ENCODE measurements around the gene TPSD1.
"Not testable (repeated sequence)": the region's sequence is repeated elsewhere in the genome, so short reads cannot be mapped to it uniquely, and the experiment has no call there.

The TPSD1 gene

GRCh38 chr16:1281517-1281916 lies 25.6 kb downstream of the TPSD1 start:
- DNase-seq (ENCODE audit: low read depth in 2 of 2), result no peak

- DNase-seq (ENCODE audit: low read depth in 2 of 2), result no peak
Measured at GRCh38 chr16:1282324-1282973, 26.6 kb downstream of the TPSD1 start.

- no peak for DNase-seq (ENCODE audit: low read depth in 2 of 2)
Measured at GRCh38 chr16:1283296-1283695, 27.4 kb downstream of the TPSD1 start.

GRCh38 chr16:1283996-1284616 lies 28.2 kb downstream of the TPSD1 start:
- no peak for DNase-seq (ENCODE audit: low read depth in 2 of 2)

DNA sequence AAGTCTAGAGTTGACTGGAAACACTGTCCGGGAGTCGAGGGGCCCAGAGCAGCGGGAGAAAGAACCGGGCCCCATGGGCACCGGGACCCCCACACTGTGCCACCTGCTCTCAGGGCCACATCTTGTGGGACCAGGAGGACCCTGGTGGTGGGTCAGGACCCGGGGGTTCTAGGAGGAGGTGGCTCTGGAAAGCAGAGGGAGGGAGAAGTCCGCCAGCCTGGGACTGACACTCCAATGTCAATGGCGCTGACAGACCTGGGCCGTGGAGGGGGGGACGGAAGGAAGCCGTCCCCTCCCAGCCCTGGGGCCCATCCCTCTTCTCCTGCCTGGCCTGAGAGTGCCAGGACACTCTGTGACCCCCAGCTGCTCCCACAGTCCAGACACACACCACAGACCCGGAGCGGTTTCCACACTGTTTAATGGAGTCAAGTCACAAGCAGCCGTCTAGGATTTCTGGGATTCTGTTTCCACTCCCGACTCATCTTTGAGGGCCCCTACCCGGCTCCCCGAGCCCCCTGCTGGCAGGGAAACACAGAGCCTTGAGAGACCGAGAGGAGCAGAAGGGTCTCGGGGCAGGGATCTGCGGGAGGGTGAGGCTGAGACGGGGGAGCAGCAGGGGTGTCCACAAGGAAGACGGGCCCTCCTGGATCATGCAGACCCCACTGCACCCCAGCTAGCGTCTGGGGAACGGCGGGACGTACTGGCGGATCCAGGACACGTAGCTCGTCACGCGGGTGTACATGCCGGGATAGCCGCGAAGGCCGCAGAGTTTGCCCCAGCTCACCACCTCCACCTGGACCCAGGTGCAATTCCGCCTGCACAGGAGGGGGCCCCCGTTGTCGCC lies 30.0 kb downstream of the TPSD1 start:
- no peak for DNase-seq (ENCODE audit: low read depth in 2 of 2)

DNA sequence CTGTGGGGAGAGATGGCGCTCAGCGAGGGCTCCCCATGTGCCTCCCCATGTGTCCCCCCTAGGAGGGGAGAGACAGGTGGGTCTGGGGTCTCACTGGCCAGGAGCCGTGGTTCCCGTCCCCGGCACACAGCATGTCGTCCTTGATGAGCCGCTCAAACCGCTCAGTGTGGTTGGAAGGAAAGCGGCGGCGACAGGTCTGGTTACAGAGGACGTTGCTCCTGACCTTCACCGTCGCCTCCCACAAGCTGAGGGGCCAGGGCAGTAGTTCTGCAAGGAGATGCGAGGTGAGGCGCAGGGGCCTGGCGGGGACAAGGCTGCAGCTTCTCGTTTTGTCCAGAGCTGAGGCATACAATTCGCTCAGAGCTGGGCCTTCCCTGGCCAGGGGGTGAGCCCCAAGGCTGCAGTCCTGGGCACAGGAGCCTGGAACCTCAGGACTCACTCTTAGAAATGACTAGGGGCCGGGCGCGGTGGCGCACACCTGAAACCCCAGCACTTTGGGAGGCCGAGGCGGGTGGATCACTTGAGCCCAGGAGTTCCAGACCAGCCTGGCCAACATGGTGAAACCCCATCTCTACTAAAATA lies 30.7 kb downstream of the TPSD1 start:
- DNase-seq (ENCODE audit: low read depth in 2 of 2), result no peak

DNA sequence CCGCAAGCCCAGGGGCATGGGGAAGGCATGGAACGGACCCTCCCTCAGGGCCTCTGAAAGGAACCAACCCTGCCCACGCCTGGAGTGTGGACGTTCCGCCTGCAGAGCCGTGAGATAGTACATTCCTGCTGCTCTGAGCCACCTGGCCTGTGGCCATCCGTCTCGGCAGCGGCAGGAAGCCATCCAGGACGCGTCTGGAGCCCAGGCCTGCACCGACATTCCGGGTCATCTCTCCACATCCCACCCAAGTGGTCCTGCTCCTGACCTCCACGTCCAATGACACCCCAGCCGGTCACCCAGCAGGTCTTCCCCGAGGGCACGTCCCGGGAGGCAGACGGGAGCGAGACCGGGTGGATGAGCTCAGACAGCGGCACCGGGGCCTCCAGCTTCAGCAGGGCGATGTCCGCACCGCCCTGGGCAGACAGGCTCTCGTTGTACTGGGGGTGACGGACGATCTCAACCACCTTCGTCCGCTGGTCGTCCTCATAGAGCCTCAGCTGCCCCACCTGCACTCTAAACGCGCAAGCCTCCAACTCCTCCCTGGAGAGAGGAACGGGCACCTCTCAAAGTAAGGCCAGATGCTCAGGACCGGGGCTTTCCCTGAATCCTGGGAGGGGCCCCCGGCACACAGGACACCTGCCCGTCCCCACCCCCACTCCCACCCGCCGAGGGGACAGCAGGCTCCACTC lies 32.3 kb downstream of the TPSD1 start:
- no peak for DNase-seq (ENCODE audit: low read depth in 2 of 2)

DNA sequence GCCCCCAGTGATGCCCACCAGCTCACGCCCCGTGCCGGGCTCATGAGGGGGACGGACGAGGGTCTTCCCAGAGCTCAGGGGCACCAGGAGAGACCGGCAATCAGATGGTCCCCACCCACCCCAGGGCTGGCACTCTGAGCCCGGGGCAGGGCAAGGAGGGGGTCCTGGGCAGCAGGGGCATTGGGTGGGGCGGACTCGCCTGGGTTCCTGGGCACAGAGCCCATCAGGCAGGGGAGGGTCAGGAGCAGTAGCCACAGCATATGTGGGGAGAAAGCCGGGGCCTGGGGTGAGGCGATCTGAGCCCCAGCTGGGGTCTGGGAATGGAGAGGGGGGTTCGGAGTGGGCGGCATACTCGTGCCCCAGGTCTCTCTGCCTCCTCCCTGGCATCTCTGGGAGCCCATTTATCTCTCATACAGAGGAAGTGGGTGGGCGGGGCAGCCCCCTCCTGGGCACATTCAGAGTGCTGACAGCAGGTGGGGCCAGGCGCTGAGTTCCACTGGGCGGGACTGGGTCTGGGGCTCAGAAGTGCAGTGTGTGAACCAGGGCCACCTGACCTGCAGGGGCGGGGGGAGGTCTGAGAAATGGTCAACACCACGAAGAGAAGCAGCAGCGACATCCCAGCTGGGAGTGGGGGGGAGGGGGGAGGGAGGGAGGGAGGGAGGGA lies 33.1 kb downstream of the TPSD1 start:
- DNase-seq (ENCODE audit: low read depth in 2 of 2), result no peak

GRCh38 chr16:1289477-1289866 lies 33.6 kb downstream of the TPSD1 start:
- no peak for DNase-seq (ENCODE audit: low read depth in 2 of 2)

- DNase-seq (ENCODE audit: low read depth in 2 of 2), result no peak
Measured at GRCh38 chr16:1290063-1290501, 34.2 kb downstream of the TPSD1 start.

DNA sequence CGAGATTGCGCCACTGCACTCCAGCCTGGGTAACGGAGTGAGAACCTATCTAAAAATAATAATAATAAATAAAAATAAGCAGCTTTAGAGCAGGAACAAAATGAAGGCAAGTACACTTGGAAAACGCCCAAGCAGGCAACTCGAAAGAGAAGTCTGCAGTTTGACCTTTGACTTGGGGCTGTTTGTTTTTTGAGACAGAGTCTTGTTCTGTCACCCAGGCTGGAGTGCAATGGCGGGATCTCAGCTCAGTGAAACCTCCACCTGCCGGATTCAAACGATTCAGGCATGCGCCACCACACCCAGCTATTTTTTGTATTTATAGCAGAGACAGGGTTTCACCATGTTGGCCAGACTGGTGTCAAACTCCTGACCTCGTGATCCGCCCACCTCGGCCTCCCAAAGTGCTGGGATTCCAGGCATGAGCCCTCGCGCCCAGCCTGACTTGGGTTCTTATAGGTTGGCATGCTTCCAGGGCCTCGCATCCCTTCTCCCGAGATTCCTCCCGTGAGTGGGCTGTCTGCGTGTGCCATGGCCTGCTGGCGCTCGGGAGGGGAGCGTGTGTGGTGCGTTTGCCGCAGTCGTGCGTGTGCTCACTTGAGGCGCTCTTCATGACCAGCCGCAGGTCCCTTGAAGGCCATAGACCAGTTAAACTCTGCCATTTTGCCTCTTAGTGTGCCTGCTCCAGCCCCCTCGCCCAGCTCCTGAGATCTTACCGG lies 35.1 kb downstream of the TPSD1 start:
- no peak for DNase-seq (ENCODE audit: low read depth in 2 of 2)

DNA sequence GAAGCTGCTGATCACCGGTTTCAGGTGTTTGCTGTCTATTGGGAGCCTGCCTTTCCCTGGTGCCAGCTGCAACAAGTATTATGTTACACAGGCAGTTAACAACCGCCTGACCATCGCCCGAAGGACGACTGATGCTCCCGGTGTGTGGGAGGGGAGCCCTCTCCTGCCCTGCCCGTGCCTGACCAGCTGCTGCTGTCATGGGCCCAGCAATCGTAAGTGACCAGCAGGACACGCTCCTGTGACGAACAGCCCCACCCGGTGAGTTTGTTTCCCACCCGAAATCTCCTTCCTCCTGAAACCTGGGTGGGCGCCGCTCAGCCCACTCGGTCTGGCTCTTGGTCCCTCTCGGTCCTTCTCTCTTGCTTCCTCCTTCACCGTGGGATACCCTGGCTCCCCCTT lies 35.7 kb downstream of the TPSD1 start:
- DNase-seq (ENCODE audit: low read depth in 2 of 2), result no peak

DNA sequence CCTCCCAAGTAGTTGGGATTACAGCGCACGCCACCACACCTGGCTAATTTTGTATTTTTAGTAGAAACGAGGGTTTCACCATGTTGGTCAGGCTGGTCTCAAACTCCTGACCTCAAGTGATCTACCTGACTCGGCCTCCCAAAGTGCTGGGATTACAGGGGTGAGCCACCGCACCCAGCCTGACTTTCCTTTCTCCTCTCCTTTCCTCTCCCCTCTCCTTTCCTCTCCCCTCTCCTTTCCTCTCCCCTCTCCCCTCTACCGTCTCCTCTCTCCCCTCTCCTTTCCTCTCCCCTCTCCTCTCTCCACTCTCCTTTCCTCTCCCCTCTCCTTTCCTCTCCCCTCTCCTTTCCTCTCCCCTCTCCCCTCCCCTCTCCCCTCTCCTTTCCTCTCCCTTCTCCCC lies 36.3 kb downstream of the TPSD1 start:
- DNase-seq (ENCODE audit: low read depth in 2 of 2), result not testable (repeated sequence)

- DNase-seq (ENCODE audit: low read depth in 2 of 2), result not testable (repeated sequence)
Measured at GRCh38 chr16:1292808-1293207, 36.9 kb downstream of the TPSD1 start.

- no peak for DNase-seq (ENCODE audit: low read depth in 2 of 2)
Measured at GRCh38 chr16:1293921-1294656, 38.2 kb downstream of the TPSD1 start.

GRCh38 chr16:1295465-1295864 lies 39.6 kb downstream of the TPSD1 start:
- no peak for DNase-seq (ENCODE audit: low read depth in 2 of 2)

- not testable (repeated sequence) for DNase-seq (ENCODE audit: low read depth in 2 of 2)
Measured at GRCh38 chr16:1296688-1297017, 40.8 kb downstream of the TPSD1 start.

GRCh38 chr16:1297018-1297696 lies 41.3 kb downstream of the TPSD1 start:
- no peak for DNase-seq (ENCODE audit: low read depth in 2 of 2)

GRCh38 chr16:1298406-1298805 lies 42.5 kb downstream of the TPSD1 start:
- DNase-seq (ENCODE audit: low read depth in 2 of 2), result no peak

All from stimulated activated CD4-positive, alpha-beta T cell treated with anti-CD3 and anti-CD28 coated beads, Interleukin-4, amount 100 ng/mL, for 48 hours (primary cell).